HG03045 (cell line): ENCODE results near the gene IL1B.
A peak's percentile ranks its signal among the peaks of the same experiment; 100 is the strongest.

Experiments
- ATAC-seq: cut with Tn5 transposase; IDR thresholded peaks from one replicate; pipeline ENCODE4 v1.9.1; 2021; ENCODE audit warnings: mild to moderate bottlenecking, moderate library complexity; ENCODE audit not compliant: unreplicated experiment

IL1B gene

DNA sequence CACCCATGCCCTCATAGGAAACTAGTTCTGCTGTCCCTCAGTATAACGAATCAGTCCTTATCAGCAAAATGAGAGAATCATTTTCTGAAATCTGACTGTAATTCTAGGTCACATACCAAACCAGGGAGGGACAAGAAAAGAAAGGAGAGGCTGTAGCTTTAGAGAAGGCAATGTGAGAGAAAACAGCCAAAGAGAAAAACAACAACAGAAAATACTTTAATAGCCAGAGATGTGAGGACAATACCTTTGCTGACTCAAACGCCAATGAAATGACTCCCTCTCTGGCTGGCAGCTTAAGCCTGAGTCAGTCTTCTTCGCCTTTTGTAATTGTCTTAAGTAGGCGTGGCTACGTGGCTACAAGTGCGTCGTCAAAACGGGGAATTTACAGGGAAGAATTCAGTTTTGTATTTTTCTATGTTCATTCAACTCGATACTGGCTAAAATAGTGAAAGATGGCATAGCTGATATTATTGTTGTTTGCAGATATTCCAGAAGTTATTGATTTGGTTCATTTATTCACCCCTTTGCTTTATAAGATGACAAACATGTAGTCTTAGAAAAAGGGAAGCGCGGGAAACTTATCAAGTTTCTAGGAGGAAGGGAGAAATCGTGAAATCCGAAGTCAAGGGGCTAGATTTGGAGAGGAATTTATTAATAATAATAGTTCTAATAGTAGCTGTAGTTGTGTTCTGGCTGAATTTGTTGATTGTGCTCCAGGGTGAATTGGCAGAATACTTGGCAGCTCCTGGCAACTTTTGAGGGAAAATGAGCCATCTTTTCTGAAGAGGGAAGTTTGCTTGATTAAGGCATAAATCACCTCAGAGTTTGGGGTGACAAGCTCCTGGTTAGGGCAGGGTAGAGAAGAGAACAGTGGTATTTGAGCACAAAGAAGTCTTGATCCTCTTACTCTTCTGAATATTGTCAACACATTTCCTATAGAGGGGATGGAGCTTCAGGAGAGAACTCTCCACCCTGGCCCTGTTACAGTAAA, 52.1 kb downstream of the IL1B start, which contains the start of gene IL1A:
IL1A (minus strand) TSS at position 295 of the 991 bp plus-strand sequence. CDS start 723 bp downstream, outside the sequence.
- no peak for ATAC-seq

DNA sequence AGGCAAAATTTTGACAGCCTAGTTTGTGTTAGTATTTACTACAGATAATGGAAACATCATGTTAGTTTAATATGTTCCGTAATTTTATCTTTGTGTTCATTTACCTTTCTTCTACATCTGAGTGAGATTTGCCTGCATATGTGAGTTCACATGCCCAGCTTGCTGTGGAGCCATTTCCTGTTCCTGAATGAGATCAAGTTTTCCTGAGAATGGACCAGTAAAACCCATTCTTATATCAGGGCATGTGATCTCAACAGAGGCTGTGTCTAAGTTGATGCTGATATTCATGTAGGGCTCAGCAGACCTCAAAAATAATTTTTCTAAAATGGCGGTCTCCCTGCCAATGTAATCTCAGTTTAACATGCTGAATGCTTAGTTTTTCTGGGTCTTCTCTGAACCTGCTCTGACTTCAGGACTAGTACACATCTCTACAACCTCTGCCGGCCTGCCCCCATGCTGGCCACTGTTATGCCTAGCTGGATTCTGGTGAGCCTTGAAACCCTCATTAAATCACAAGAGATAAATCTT, 53.3 kb downstream of the IL1B start:
- no peak for ATAC-seq

DNA sequence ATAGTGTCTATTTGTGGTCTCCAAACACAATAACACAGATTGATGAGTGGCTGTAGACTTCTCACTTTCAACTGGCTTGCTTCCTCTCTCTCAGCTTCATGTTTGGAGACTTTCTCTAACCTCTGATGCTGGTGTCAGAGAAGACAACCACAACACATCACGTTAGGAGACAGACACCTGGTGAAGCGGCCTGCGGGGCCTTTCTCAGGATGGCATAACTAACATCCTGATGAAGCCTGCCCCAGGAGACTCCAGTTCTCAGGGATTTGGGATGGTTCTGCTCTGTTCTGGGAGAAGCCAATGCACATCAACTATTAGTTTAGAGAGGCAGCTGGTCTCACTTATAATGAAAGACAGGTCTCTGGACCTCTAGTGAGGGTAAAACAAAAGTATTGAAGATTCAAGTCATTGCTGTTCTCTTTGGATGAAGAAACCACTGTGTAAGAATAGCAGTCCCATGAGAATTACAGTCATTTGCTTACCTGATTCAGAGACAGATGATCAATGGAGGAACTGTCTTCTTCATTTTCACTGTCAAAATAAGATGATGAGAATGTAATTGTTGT, 54.3 kb downstream of the IL1B start:
- ATAC-seq = peak; percentile 87
